HepG2 (cell line): ENCODE results near the gene ZNF541.

Source experiments
- ATF6 ChIP-seq: sonication (generic); formaldehyde crosslinking; conservative IDR thresholded peaks from 2 replicates; pipeline ENCODE4 v1.4.0; 2020; ENCODE audit warnings: missing genetic modification reagents
- CEBPB ChIP-seq: IDR thresholded peaks from 2 replicates; pipeline ENCODE4 v1.6.1; 2011; ENCODE audit warnings: low read depth, low read length, improper control_type of control experiment, borderline replicate concordance
- HDAC2 ChIP-seq: sonication (generic); formaldehyde crosslinking; IDR thresholded peaks from 2 replicates; pipeline ENCODE4 v1.4.0; 2020; ENCODE audit warnings: missing genetic modification reagents
- IKZF1 ChIP-seq: fragments of 450-650 bp; IDR thresholded peaks from 2 replicates; pipeline ENCODE4 v1.7.1; 2016
- PATZ1 ChIP-seq: sonication (generic); formaldehyde crosslinking; IDR thresholded peaks from 2 replicates; pipeline ENCODE4 v1.4.0; 2020; ENCODE audit warnings: missing genetic modification reagents
- POLR2AphosphoS2 ChIP-seq: IDR thresholded peaks from 2 replicates; pipeline ENCODE4 v1.6.1; 2011; ENCODE audit warnings: low read depth, low read length, improper control_type of control experiment
- RFXANK ChIP-seq: IDR thresholded peaks from 2 replicates; pipeline ENCODE4 v1.6.1; 2016
- RORA ChIP-seq: sonication (generic); formaldehyde crosslinking; IDR thresholded peaks from 2 replicates; pipeline ENCODE4 v1.5.0; 2020; ENCODE audit warnings: mild to moderate bottlenecking, missing genetic modification reagents, moderate library complexity
- RXRA ChIP-seq: sonication (generic); formaldehyde crosslinking; IDR thresholded peaks from 2 replicates; pipeline ENCODE4 v1.5.1; 2020; ENCODE audit warnings: missing genetic modification reagents
- SUZ12 ChIP-seq: fragments of 150-350 bp; IDR thresholded peaks from 2 replicates; pipeline ENCODE4 v1.6.1; 2014; ENCODE audit warnings: low read depth, low read length
- THAP9 ChIP-seq: sonication (generic); formaldehyde crosslinking; IDR thresholded peaks from 2 replicates; pipeline ENCODE4; 2020; ENCODE audit warnings: missing genetic modification reagents, mild to moderate bottlenecking, borderline replicate concordance
- ZNF362 ChIP-seq: sonication (generic); formaldehyde crosslinking; IDR thresholded peaks from 2 replicates; pipeline ENCODE4 v1.4.0; 2020; ENCODE audit warnings: missing genetic modification reagents, mild to moderate bottlenecking, borderline replicate concordance
- ZNF644 ChIP-seq: IDR thresholded peaks from 2 replicates; pipeline ENCODE4 v1.6.1; 2016; ENCODE audit warnings: low read depth
- ZNF83 ChIP-seq: sonication (generic); formaldehyde crosslinking; IDR thresholded peaks from 2 replicates; pipeline ENCODE4 v1.4.0; 2020; ENCODE audit warnings: missing genetic modification reagents, mild to moderate bottlenecking, borderline replicate concordance

GRCh38 chr19:47545061-47545948 is 27.6 kb downstream of the ZNF541 start:
- TF ChIP-seq ZNF362 (CRISPR knock-in tag), result no peak
- TF ChIP-seq THAP9 (CRISPR knock-in tag), result no peak
- TF ChIP-seq IKZF1, result no peak
- no peak for TF ChIP-seq RFXANK (CRISPR knock-in tag)
- TF ChIP-seq POLR2AphosphoS2, result no peak
- no peak for TF ChIP-seq PATZ1
- no peak for TF ChIP-seq ZNF83
- TF ChIP-seq SUZ12, result no peak
- no peak for TF ChIP-seq ZNF644 (CRISPR knock-in tag)
- TF ChIP-seq HDAC2 (CRISPR knock-in tag), result no peak
- TF ChIP-seq ATF6 (CRISPR knock-in tag), result no peak
- no peak for TF ChIP-seq RORA (CRISPR knock-in tag)
- no peak for TF ChIP-seq CEBPB
- no peak for TF ChIP-seq RXRA (CRISPR knock-in tag)
